ENCODE results near the gene SARM1. TPM values are rescaled to one million over a fixed set of nuclear protein-coding genes. Genes with fewer than 3 reads are reported as not detected.

The SARM1 gene
- total and polyA plus RNA-seq, 5 donors: 4.0 to 8.9 (median 6.3) TPM

DNA sequence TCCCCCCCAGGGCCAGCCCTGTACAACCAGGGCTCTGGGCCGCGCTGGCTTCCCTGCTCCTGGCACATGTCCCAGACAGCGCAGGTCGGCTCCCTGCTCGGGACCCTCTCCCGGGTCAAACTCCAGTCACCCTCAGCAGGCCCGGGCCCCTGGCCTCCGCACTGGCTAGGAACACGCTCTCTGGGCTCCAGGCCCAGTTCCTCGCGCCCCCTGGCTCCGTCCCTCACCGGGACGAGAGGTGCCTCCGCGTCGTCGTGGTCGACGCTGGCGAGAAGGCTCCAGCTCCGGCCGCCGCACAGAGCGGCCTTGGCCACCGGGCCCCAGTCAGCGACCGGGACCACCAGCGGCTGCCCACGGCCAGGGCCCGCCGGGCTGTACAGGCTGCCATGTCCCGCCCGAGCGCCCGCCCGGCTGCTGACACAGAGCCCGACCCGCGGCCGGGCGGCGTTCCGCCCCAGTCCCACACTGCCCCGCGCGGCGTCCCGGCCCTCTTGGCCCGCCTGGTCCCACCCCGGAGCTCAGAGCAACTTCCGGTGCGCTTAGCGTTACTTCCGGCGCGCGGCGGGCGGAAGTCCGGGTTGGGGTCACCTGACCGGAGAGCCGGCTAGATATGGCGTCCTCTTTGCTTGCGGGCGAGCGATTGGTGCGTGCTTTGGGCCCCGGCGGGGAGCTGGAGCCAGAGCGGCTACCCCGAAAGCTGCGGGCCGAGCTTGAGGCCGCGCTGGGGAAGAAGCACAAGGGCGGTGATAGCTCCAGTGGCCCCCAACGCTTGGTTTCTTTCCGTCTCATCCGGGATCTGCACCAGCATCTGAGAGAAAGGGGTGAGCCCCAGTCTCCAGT lies 14.2 kb upstream of the SARM1 start, which contains the start of gene POLDIP2:
POLDIP2 (minus strand) TSS at position 467 of the 840 bp plus-strand sequence; CDS start at position 388, 79 bp downstream.
- peak; percentile 95 to 99 (median 98) for DNase-seq
- intact Hi-C loops (cut with DNase I): no loop called here
- Histone ChIP-seq H3K27me3 (ENCODE audit: control insufficient read depth, insufficient read depth) (no peaks in the 10 kb centered on the region), H3K4me1 (ENCODE audit: control insufficient read depth, insufficient read depth, low read length) (no peaks in the 10 kb centered on the region), H3K27ac (ENCODE audit: low read length) (peak within 1 kb of the TSS; percentile 71), H3K4me3 (ENCODE audit: low read length) (peak within 1 kb of the TSS; percentile 92), H3K9me3 (ENCODE audit: control insufficient read depth, low read length) (no peaks in the 10 kb centered on the region)
- ATAC-seq: peak; percentile 99
- WGBS: under 1% methylated on average over 80 of the region's 80 CpGs

GRCh38 chr17:28357901-28358197 lies 13.6 kb upstream of the SARM1 start:
- WGBS: 8% methylated on average over 4 of the region's 4 CpGs
- ATAC-seq (no peak), DNase-seq (no peak)
- H3K9me3 ChIP-seq (ENCODE audit: control insufficient read depth, low read length): no peaks in the 10 kb centered on the region
- H3K4me3 ChIP-seq (ENCODE audit: low read length): peak overlapping the region; percentile 92
- H3K27me3 ChIP-seq (ENCODE audit: control insufficient read depth, insufficient read depth): no peaks in the 10 kb centered on the region
- intact Hi-C loops (cut with DNase I): no loop called here
- H3K27ac ChIP-seq (ENCODE audit: low read length): peak overlapping the region; percentile 71
- no peaks in the 10 kb centered on the region for H3K4me1 ChIP-seq (ENCODE audit: control insufficient read depth, insufficient read depth, low read length)

- no peak overlapping the region for H3K27ac ChIP-seq (ENCODE audit: low read length)
- no peak overlapping the region for H3K4me3 ChIP-seq (ENCODE audit: low read length)
- no peaks in the 10 kb centered on the region for H3K27me3 ChIP-seq (ENCODE audit: control insufficient read depth, insufficient read depth)
- no peaks in the 10 kb centered on the region for H3K9me3 ChIP-seq (ENCODE audit: control insufficient read depth, low read length)
- intact Hi-C loops (cut with DNase I): no loop called here
- DNase-seq: no peak
- ATAC-seq: no peak
- H3K4me1 ChIP-seq (ENCODE audit: control insufficient read depth, insufficient read depth, low read length): no peaks in the 10 kb centered on the region
- 90% methylated on average over 5 of the region's 5 CpGs for WGBS
Observed at GRCh38 chr17:28363186-28363585, 8.3 kb upstream of the SARM1 start.

- H3K27me3 ChIP-seq (ENCODE audit: control insufficient read depth, insufficient read depth): no peaks in the 10 kb centered on the region
- no peak for ATAC-seq
- 90% methylated on average over 8 of the region's 8 CpGs for WGBS
- H3K27ac ChIP-seq (ENCODE audit: low read length): no peak overlapping the region
- no peak for DNase-seq
- H3K9me3 ChIP-seq (ENCODE audit: control insufficient read depth, low read length): no peaks in the 10 kb centered on the region
- H3K4me1 ChIP-seq (ENCODE audit: control insufficient read depth, insufficient read depth, low read length): no peaks in the 10 kb centered on the region
- intact Hi-C loops (cut with DNase I): no loop called here
- no peak overlapping the region for H3K4me3 ChIP-seq (ENCODE audit: low read length)
Observed at GRCh38 chr17:28363776-28364650, 7.5 kb upstream of the SARM1 start.

DNA sequence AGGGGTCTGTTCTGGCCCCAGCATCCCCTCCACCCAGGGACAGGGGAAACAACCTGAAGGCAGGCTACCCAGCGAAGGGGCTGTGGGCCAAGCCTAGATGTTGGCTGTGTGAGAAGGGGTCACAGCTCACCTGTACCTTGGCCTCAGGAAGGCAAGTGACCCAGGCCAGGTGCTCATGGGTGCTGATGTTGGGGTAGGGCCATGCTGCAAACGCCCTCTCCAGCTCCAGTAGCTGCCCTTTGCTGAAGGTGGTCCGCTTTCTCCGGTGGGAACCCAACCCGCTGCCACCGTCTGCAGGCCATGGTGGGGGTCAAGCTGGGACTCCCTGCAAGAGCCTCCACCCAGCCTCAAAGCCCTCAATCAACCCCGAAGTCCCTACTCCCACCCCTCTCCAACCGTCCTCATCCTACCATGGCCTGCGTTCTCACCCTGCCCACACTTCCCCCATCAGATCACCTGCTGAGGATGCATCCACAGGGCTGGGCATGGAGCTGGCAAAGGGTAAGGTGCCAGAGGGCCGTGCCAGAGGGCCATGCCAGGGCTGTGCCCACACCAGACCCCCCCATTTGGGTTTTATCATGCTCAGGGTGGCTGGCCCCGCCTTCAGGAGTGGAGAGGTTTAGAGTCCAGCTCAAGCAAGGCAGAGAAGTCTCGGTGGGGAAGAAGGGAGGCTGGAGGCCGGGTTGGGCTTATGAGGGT lies 6.7 kb upstream of the SARM1 start, which contains the start of gene SEBOX:
SEBOX (minus strand) TSS at position 535 of the 699 bp plus-strand sequence; CDS start at position 487, 48 bp downstream.
- Histone ChIP-seq H3K9me3 (ENCODE audit: control insufficient read depth, low read length) (no peaks in the 10 kb centered on the region), H3K27me3 (ENCODE audit: control insufficient read depth, insufficient read depth) (no peaks in the 10 kb centered on the region), H3K27ac (ENCODE audit: low read length) (no peak within 1 kb of the TSS), H3K4me3 (ENCODE audit: low read length) (no peak within 1 kb of the TSS), H3K4me1 (ENCODE audit: control insufficient read depth, insufficient read depth, low read length) (no peaks in the 10 kb centered on the region)
- DNase-seq (no peak), ATAC-seq (no peak)
- intact Hi-C loops (cut with DNase I): no loop called here
- WGBS: 90% methylated on average over 13 of the region's 13 CpGs

GRCh38 chr17:28365487-28365886 lies 6.0 kb upstream of the SARM1 start:
- H3K27me3 ChIP-seq (ENCODE audit: control insufficient read depth, insufficient read depth): no peaks in the 10 kb centered on the region
- H3K27ac ChIP-seq (ENCODE audit: low read length): no peak overlapping the region
- 86% methylated on average over 3 of the region's 3 CpGs for WGBS
- no peak for DNase-seq
- no peak for ATAC-seq
- no peak overlapping the region for H3K4me3 ChIP-seq (ENCODE audit: low read length)
- peaks cover 7% of the 10 kb centered on the region for H3K4me1 ChIP-seq (ENCODE audit: control insufficient read depth, insufficient read depth, low read length)
- H3K9me3 ChIP-seq (ENCODE audit: control insufficient read depth, low read length): no peaks in the 10 kb centered on the region
- intact Hi-C loops (cut with DNase I): no loop called here

- intact Hi-C loops (cut with DNase I): no loop called here
- H3K4me1 ChIP-seq (ENCODE audit: control insufficient read depth, insufficient read depth, low read length): peaks cover 9% of the 10 kb centered on the region
- no peak overlapping the region for H3K27ac ChIP-seq (ENCODE audit: low read length)
- ATAC-seq (no peak), DNase-seq (no peak)
- no peaks in the 10 kb centered on the region for H3K27me3 ChIP-seq (ENCODE audit: control insufficient read depth, insufficient read depth)
- no peak overlapping the region for H3K4me3 ChIP-seq (ENCODE audit: low read length)
- no peaks in the 10 kb centered on the region for H3K9me3 ChIP-seq (ENCODE audit: control insufficient read depth, low read length)
- 83% methylated on average over 1 of the region's 1 CpG for WGBS
Observed at GRCh38 chr17:28366605-28367004, 4.9 kb upstream of the SARM1 start.

- ATAC-seq (no peak), DNase-seq (no peak)
- Histone ChIP-seq H3K27ac (ENCODE audit: low read length) (no peak overlapping the region), H3K4me1 (ENCODE audit: control insufficient read depth, insufficient read depth, low read length) (peaks cover 10% of the 10 kb centered on the region), H3K27me3 (ENCODE audit: control insufficient read depth, insufficient read depth) (no peaks in the 10 kb centered on the region), H3K9me3 (ENCODE audit: control insufficient read depth, low read length) (no peaks in the 10 kb centered on the region), H3K4me3 (ENCODE audit: low read length) (no peak overlapping the region)
- intact Hi-C loops (cut with DNase I): no loop called here
- whole genome bisulfite sequencing: 91% methylated on average over 21 of the region's 21 CpGs
Observed at GRCh38 chr17:28367641-28368305, 3.7 kb upstream of the SARM1 start.

- Histone ChIP-seq H3K27ac (ENCODE audit: low read length) (no peak overlapping the region), H3K27me3 (ENCODE audit: control insufficient read depth, insufficient read depth) (no peaks in the 10 kb centered on the region), H3K9me3 (ENCODE audit: control insufficient read depth, low read length) (no peaks in the 10 kb centered on the region), H3K4me1 (ENCODE audit: control insufficient read depth, insufficient read depth, low read length) (peaks cover 14% of the 10 kb centered on the region), H3K4me3 (ENCODE audit: low read length) (no peak overlapping the region)
- ATAC-seq: no peak
- intact Hi-C loops (cut with DNase I): no loop called here
- DNase-seq: no peak
- WGBS: 82% methylated on average over 5 of the region's 5 CpGs
Observed at GRCh38 chr17:28368306-28368831, 3.1 kb upstream of the SARM1 start.

DNA sequence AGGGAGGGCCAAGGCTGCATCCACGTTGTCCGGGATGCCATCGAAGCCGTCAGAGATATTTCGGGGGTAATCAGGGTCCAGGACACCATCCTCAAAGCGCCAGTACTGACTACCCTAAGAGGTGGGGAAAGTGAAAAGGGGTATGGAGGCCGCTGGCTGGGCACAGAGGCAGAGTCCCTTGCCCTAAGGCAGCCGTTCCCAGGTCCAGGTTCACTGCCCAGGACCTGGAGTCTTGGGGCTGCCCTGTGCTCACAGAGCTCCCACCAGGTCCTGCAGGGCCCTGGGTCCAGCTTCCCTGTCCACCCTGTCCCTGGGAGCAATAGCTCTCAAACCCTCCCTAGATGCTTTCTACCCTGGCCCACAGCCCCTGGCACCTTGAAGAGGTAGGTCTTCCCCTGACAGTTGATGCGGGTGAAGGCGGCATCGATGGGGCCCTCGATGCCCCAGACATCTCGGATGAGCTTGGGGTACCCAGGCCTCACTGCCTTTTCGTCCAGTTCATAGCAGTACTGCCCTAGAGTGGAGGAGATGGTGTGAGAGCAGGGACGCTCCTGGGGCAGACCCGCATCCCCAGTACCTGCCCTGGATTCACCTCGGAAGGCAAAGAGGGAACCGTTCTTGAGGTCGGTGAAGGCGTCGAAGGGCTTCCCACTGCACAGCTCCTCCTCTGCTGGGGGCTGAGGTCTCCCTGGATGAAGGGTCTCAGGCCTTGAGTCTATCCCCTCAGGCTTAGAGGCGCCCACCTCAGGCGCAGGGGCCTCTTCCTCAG lies 2.4 kb upstream of the SARM1 start:
- 89% methylated on average over 23 of the region's 23 CpGs for WGBS
- H3K27ac ChIP-seq (ENCODE audit: low read length): no peak overlapping the region
- no peaks in the 10 kb centered on the region for H3K27me3 ChIP-seq (ENCODE audit: control insufficient read depth, insufficient read depth)

More for the DNA sequence above, 2.4 kb upstream of the SARM1 start:
- ATAC-seq (no peak), DNase-seq (no peak)
- no peak overlapping the region for H3K4me3 ChIP-seq (ENCODE audit: low read length)
- intact Hi-C loops (cut with DNase I): no loop called here
- peaks cover 14% of the 10 kb centered on the region for H3K4me1 ChIP-seq (ENCODE audit: control insufficient read depth, insufficient read depth, low read length)
- no peaks in the 10 kb centered on the region for H3K9me3 ChIP-seq (ENCODE audit: control insufficient read depth, low read length)

Measured in right cardiac atrium (tissue), 5 donors.